GM06990 (cell line): Measurements from ENCODE around the gene ZNF189.

Experiments
- DNase-seq: peaks from one replicate; pipeline ENCODE4 v3.0.0-alpha.2; 2011; ENCODE audit not compliant: insufficient read length; ENCODE audit errors: extremely low read depth
- H3K27me3 ChIP-seq: replicated peaks from 2 replicates; pipeline ENCODE4 v1.6.0; 2011; ENCODE audit warnings: low read length; ENCODE audit not compliant: control insufficient read depth, insufficient read depth
- H3K36me3 ChIP-seq: 2 replicates; pipeline ENCODE4 v1.5.1; 2011; ENCODE audit warnings: low read length; ENCODE audit not compliant: control insufficient read depth, insufficient read depth
- H3K4me3 ChIP-seq: replicated peaks from 2 replicates; pipeline ENCODE4 v1.5.1; 2011; ENCODE audit warnings: low read depth, mild to moderate bottlenecking, control low read depth, low read length
- CTCF ChIP-seq: IDR thresholded peaks from 2 replicates; pipeline ENCODE4 v1.5.1; 2011; ENCODE audit warnings: low read length, control low read depth, mild to moderate bottlenecking, inconsistent platforms; ENCODE audit not compliant: insufficient read depth, poor library complexity, severe bottlenecking

Gene ZNF189

GRCh38 chr9:101393135-101393534 is 5.5 kb upstream of the ZNF189 start:
- no peak for TF ChIP-seq CTCF
- Histone ChIP-seq H3K36me3 (peaks cover 4% of the 10 kb centered on the region; the same call in 1 of the 2 replicates), H3K4me3 (no peak overlapping the region), H3K27me3 (no peaks in the 10 kb centered on the region)
- DNase-seq = no peak

GRCh38 chr9:101394687-101395086 is 4.0 kb upstream of the ZNF189 start:
- TF ChIP-seq CTCF = no peak
- Histone ChIP-seq H3K27me3 (no peaks in the 10 kb centered on the region), H3K4me3 (no peak overlapping the region), H3K36me3 (peaks cover 4% of the 10 kb centered on the region; the same call in 1 of the 2 replicates)
- DNase-seq = no peak

GRCh38 chr9:101397746-101398067 is 944 bp upstream of the ZNF189 start:
- H3K27me3 ChIP-seq = no peaks in the 10 kb centered on the region
- no peak for DNase-seq
- peaks cover 8% of the 10 kb centered on the region for H3K36me3 ChIP-seq
- no peak for TF ChIP-seq CTCF
- peak overlapping the region; percentile 92 for H3K4me3 ChIP-seq

- Histone ChIP-seq H3K4me3 (peak overlapping the region; percentile 72), H3K27me3 (no peaks in the 10 kb centered on the region), H3K36me3 (peaks cover 9% of the 10 kb centered on the region)
- no peak for DNase-seq
- TF ChIP-seq CTCF = no peak
These were observed 435 bp downstream of the ZNF189 start for GRCh38 chr9:101398930-101399642.

GRCh38 chr9:101399643-101399970 is 956 bp downstream of the ZNF189 start:
- H3K36me3 ChIP-seq = peaks cover 9% of the 10 kb centered on the region
- no peak for TF ChIP-seq CTCF
- H3K4me3 ChIP-seq = peak overlapping the region; percentile 72
- DNase-seq = no peak
- H3K27me3 ChIP-seq = no peaks in the 10 kb centered on the region

GRCh38 chr9:101400120-101400519 is 1.5 kb downstream of the ZNF189 start:
- peaks cover 9% of the 10 kb centered on the region for H3K36me3 ChIP-seq
- H3K27me3 ChIP-seq = no peaks in the 10 kb centered on the region
- H3K4me3 ChIP-seq = peak overlapping the region; percentile 31; the same call in 1 of the 2 replicates
- TF ChIP-seq CTCF = no peak
- DNase-seq = no peak
